SH-SY5Y (cell line): ENCODE measurements around the gene CLPX.

Experiments
- GATA2 ChIP-seq: IDR thresholded peaks from 2 replicates; pipeline ENCODE4 v1.6.1; 2011; ENCODE audit warnings: mild to moderate bottlenecking, low read depth, low read length
- GATA3 ChIP-seq: IDR thresholded peaks from 2 replicates; pipeline ENCODE4 v1.6.1; 2011; ENCODE audit warnings: low read depth, mild to moderate bottlenecking, low read length, moderate library complexity

- no peak for TF ChIP-seq GATA3
- no peak for TF ChIP-seq GATA2
Observed at GRCh38 chr15:65175511-65175910, 9.6 kb downstream of the CLPX start.
